Stimulated activated CD8-positive, alpha-beta memory T cell treated with anti-CD3 and anti-CD28 coated beads, Interleukin-7, amount 100 ng/mL, for 4 hours (primary cell): Measurements from ENCODE around the gene TNS2.
"Not testable (repeated sequence)": the region's sequence is repeated elsewhere in the genome, so short reads cannot be mapped to it uniquely, and the experiment has no call there.

ENCODE experiments used
- DNase-seq, 2 donors: peaks; one replicate each; pipeline ENCODE4 v3.0.0-alpha.2; 2020; ENCODE audit warnings: low read depth in 2 of 2

TNS2 gene

GRCh38 chr12:53093777-53094393 is 44.0 kb downstream of the TNS2 start:
- no peak for DNase-seq

DNA sequence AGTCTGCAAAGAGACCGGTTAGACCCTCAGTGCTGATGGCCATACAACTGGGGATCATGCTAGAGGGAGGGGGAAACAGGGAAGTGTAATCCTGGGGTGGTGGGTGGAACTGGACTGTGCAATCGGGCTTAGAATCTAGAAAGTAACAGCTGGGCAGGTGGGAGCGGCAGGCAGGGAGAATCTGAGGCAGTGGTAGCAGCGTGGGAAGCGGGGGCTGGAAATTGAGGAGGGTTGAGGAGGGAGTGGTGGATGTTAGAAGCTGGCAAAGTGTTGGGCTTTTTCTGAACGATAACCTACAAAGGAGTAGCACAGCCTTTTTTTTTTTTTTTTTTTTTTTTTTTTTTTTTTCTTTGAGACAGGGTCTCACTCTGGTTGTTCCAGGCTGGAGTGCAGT is 44.5 kb downstream of the TNS2 start:
- DNase-seq, result no peak

DNA sequence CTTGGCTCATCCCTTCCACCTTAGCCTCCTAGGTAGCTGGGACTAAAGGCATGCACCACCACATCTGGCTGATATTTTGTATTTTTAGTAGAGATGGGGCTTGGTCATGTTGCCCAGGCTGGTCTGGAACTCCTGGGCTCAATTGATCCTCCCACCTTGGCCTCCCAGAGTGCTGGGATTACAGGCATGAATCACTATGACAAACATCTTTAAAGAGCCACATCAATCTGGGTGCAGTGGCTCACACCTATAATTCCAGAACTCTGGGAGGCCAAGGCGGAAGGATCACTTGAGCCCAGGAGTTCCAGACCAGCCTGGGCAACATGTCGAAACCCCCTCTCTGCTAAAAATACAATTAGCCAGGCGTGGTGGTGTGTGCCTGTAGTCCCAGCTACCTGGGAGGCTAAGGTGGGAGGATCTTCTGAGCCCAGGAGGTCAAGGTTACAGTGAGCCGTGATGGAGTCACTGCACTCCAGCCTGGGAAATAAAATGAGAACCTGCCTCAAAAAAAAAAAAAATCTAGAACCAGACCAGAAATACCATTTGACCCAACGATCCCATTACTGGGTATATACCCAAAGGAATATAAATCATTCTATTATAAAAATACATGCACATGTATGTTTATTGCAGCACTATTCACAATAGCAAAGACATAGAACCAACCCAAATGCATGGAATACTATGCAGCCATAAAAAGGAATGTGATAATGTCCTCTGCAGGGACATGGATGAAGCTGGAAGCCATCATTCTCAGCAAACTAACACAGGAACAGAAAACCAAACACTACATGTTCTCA is 45.1 kb downstream of the TNS2 start:
- not testable (repeated sequence) for DNase-seq

- DNase-seq, result not testable (repeated sequence)
These were observed 45.7 kb downstream of the TNS2 start for GRCh38 chr12:53095596-53095895.

GRCh38 chr12:53096089-53096741 is 46.4 kb downstream of the TNS2 start:
- no peak for DNase-seq

DNA sequence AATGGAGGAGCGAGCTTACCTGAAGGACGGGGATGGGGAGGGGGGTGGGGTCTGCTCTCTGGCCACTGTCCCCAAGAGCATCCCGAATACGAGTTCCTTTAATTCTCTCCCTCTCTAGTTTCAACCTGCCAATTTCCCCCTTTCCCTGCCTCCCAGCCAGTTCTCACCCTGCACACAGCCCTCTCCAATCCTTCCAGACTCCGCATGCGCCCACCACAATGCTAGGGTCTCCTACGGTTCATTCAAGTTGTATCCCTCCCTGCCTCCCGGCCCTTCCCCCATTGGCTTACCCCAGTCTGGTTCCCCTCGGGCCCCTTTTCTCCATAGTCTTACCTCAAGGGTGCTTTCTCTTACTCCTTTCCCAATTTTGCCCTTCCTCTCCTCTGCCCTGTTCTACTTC is 46.9 kb downstream of the TNS2 start:
- DNase-seq, result no peak

- DNase-seq, result no peak
These were observed 47.3 kb downstream of the TNS2 start for GRCh38 chr12:53097207-53097563.

GRCh38 chr12:53097564-53098353 is 47.9 kb downstream of the TNS2 start, which contains the start of gene IGFBP6:
Gene IGFBP6, plus strand, starts transcription at chr12:53097667. Its CDS starts 51 bp downstream, at chr12:53097718.
- peak in 1 of 2 donors; percentile 52 for DNase-seq

DNA sequence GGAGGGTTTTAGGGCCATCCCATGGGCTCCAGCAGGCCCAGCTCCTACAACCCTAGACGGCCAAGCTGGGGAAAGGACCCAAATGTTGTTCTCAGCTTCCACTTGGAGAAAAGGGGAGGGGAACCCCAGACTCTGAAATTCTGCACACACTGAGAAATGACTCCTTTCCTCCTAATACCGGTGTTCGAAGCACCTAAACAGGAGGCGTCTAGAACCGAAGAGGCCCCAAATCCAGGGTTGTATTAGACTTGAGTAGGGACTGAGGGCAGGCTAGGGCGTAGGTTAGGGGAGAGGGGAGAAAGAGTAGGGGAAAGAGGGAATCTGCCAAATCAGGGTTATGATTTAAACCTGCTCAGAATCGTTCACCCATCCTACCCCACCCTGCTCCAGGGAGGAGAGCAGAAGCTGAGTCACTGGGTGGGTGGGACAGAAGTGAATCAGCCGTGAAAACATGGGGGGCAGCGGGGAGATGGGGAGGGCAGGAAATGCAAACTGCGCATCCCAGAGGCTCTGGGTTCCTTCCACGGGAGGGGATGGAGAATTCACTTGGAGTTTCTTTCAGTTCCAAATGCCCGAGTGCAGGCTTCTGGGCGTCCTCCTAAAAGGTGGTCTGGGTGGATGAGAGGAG is 48.6 kb downstream of the TNS2 start:
- DNase-seq, result peak in 1 of 2 donors; percentile 36

GRCh38 chr12:53099071-53099882 is 49.4 kb downstream of the TNS2 start:
- peak; percentile 77 to 83 for DNase-seq

DNA sequence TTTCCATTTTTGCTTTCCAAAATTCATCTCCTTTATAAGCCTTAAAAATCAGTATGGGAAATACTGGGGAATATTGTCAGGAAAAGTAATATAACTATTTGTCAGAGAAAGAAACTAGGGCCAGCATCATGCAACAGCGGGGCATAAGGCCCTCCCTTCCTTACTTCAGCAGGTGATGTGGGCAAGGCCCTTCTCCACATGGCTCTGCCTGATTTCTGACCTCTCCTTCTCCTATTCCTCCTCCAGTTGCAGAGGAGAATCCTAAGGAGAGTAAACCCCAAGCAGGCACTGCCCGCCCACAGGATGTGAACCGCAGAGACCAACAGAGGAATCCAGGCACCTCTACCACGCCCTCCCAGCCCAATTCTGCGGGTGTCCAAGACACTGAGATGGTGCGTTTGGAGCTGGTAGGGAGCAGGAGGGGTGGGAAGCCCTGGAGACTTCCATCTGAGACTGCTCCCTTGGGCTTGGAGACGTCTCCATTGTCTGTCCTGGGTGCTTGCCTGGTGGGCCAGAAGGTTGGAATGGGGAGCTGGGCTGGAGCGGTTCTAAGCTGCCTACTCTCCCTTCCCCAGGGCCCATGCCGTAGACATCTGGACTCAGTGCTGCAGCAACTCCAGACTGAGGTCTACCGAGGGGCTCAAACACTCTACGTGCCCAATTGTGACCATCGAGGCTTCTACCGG is 50.7 kb downstream of the TNS2 start:
- DNase-seq, result no peak

DNA sequence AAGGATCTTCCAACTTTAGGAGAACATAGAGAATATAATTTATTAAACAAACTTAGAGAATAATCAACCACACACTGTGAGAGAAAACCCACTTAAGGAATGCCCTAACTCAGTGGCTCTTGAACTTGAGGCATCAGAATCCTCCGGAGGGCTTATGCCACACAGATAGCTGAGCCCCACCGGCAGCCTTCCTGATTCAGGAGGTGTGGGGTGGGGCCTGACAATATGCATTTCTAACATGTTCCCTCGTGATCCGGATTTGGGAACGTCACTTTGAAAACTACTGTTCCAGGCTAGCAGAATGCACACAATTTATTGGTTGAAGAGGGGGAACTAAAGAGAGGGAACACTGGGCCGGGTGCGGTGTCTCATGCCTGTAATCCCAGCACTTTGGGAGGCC is 51.4 kb downstream of the TNS2 start:
- DNase-seq, result no peak

DNA sequence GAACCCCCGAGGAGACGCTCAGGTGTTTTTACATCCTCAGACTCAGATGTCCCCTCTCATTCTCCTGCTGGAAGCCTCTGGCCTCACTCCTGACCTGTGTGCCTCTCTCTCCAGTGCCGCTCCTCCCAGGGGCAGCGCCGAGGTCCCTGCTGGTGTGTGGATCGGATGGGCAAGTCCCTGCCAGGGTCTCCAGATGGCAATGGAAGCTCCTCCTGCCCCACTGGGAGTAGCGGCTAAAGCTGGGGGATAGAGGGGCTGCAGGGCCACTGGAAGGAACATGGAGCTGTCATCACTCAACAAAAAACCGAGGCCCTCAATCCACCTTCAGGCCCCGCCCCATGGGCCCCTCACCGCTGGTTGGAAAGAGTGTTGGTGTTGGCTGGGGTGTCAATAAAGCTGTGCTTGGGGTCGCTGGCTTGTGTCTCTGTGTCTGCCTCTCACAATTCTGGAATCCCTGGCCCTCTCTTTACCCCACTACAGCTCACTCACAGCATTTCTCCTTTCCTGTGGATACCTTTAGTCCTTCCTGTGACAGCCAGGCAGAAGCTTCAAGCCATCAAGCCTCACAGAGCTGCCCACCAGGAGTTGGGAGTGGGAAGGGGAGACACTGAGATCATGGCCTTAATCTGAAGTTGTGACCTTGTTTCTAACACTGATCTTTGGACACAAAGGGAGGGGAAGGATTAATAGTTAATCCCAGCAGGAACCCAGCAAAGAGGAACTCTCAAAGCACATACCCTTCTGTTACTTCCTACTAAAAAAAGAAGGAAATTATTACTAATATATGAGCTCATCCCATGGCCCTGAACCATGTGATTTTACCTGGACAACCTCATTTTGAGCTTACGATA is 52.3 kb downstream of the TNS2 start:
- no peak for DNase-seq

DNA sequence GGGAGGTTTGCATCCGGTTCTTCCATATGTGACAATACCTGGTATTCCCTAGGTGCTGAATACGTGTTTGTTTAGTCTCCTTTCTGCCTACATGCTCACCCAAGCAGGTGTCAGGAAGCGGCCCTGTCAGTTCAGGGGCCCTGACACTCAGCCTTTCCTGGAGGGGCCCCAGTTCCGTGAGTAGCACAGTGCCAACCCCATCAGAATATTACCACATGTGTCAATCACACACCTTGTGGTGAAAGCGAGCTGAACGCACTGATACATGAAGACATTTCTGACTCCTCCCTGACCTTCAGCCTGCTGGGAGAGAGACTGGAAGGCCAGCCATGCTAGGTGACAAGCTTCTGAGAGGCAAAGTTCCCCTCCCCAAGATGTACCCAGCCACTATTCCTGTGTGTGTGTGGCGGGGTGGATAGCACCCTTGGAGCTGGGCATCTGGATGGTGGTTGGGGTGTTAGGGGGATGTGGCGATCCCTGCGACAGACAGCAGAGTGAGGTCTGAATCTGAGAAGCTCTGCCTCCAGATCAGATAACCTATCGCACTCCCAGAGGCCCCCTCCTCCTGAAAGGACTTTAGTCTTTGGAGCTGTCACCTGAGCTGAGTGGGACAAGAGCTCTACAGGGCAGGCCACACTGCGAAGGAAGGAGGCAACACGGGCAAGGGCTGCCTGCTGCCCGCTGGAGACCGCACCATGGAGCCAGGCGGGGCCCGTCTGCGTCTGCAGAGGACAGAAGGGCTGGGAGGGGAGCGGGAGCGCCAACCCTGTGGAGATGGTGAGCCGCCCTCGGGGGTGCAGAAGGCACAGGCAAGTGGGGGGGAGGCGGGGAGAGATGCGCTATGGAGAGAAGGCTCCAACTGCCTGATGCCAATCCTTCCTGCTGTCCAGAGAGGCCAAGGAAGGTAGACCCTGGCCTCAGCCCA is 53.3 kb downstream of the TNS2 start, which contains the start of gene SOAT2:
TSS of gene SOAT2 (plus strand) at position 604 of the 925 bp plus-strand sequence. CDS start at position 696, 92 bp downstream.
- peak; percentile 38 to 41 for DNase-seq

GRCh38 chr12:53103860-53104305 is 54.0 kb downstream of the TNS2 start:
- DNase-seq, result no peak

GRCh38 chr12:53105256-53105655 is 55.4 kb downstream of the TNS2 start:
- no peak for DNase-seq

- DNase-seq, result no peak
These were observed 56.0 kb downstream of the TNS2 start for GRCh38 chr12:53105712-53106439.
